Measurements from ENCODE around the gene RTN1.

DNA sequence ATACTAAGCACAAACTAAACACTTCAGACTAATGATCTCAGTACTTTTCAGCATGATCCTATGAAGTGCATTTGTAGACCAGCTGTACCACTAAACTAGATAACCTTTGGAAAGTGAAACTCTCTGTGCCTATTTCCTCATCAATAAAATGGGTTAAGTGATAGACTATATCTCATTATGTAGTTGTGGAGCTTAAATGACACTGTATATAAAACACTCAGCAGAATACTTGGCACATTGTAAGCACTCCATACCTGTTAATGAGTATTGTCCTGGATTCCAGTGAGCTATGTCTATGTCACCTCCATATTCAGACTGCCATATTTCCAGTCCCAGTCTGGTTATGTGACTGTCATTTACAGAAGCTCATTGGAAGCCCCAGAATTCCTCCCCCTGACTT is 44.4 kb downstream of the RTN1 start:
- TF ChIP-seq POLR2A (IDR thresholded peaks at IDR 0.05), result no peak
- TF ChIP-seq, protein P1, sequence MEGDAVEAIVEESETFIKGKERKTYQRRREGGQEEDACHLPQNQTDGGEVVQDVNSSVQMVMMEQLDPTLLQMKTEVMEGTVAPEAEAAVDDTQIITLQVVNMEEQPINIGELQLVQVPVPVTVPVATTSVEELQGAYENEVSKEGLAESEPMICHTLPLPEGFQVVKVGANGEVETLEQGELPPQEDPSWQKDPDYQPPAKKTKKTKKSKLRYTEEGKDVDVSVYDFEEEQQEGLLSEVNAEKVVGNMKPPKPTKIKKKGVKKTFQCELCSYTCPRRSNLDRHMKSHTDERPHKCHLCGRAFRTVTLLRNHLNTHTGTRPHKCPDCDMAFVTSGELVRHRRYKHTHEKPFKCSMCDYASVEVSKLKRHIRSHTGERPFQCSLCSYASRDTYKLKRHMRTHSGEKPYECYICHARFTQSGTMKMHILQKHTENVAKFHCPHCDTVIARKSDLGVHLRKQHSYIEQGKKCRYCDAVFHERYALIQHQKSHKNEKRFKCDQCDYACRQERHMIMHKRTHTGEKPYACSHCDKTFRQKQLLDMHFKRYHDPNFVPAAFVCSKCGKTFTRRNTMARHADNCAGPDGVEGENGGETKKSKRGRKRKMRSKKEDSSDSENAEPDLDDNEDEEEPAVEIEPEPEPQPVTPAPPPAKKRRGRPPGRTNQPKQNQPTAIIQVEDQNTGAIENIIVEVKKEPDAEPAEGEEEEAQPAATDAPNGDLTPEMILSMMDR (IDR thresholded peaks at IDR 0.05), result no peak
- no peak for TF ChIP-seq EP300 (IDR thresholded peaks at IDR 0.05)
- TF ChIP-seq POLR2AphosphoS5 (IDR thresholded peaks at IDR 0.05), result no peak

All from sigmoid colon (tissue), 4 donors.